Muscle of leg (tissue), 11 donors: ENCODE data around the gene AP2B1. TPM values are rescaled to one million over a fixed set of nuclear protein-coding genes. Genes with fewer than 3 reads are reported as not detected.

Experiments
- DNase-seq: peaks from one replicate; pipeline ENCODE4 v3.0.0; 2013
- H3K27ac ChIP-seq: one replicate; pipeline ENCODE4 v1.5.1; 2013; ENCODE audit warnings: mild to moderate bottlenecking, low read length, control low read depth
- H3K27me3 ChIP-seq: one replicate; pipeline ENCODE4 v1.6.1; 2013; ENCODE audit warnings: low read length; ENCODE audit not compliant: control insufficient read depth, insufficient read depth
- H3K36me3 ChIP-seq: one replicate; pipeline ENCODE4 v1.6.1; 2013; ENCODE audit warnings: low read length; ENCODE audit not compliant: control insufficient read depth, insufficient read depth
- H3K4me1 ChIP-seq: one replicate; pipeline ENCODE4 v1.6.1; 2013; ENCODE audit warnings: low read length; ENCODE audit not compliant: control insufficient read depth, insufficient read depth
- H3K4me3 ChIP-seq: one replicate; pipeline ENCODE4 v1.5.1; 2013; ENCODE audit warnings: low read length, control low read depth
- H3K9me3 ChIP-seq: replicated peaks from 2 replicates; pipeline ENCODE4 v1.6.1; 2013; ENCODE audit warnings: low read depth, low read length; ENCODE audit not compliant: control insufficient read depth
- WGBS: methylation state at CpG from one replicate; pipeline ENCODE4 v1.1.5; 2013; ENCODE audit warnings: missing lambda C conversion rate; ENCODE audit not compliant: insufficient coverage; 5-methylcytosine and 5-hydroxymethylcytosine counted together
- polyA plus RNA-seq, 8 donors: library from polyadenylated mRNA; unstranded; fragments of 120-200 nt; gene quantifications; one replicate each; pipeline versions ENCODE4 v1.2.1 to v1.2.3, GENCODE V29; 2013; ENCODE audit warnings: inconsistent platforms in 1 of 8, low replicate concordance in 1 of 8; ENCODE audit not compliant: insufficient read length in 8 of 8, insufficient read depth in 1 of 8
- total RNA-seq: library from RNA; stranded (reverse); fragments of 120-200 nt; gene quantifications from one replicate; pipeline ENCODE4 v1.2.4, GENCODE V29; 2013

AP2B1 gene
- total and polyA plus RNA-seq, 9 donors, result 45.4 to 92.9 (median 75.4) TPM

GRCh38 chr17:35764123-35764991 is 177.2 kb downstream of the AP2B1 start:
- H3K27ac ChIP-seq, result peak overlapping the region; percentile 29
- DNase-seq, result peak; percentile 89
- no peaks in the 10 kb centered on the region for H3K9me3 ChIP-seq
- peak overlapping the region; percentile 46 for H3K4me3 ChIP-seq
- no peaks in the 10 kb centered on the region for H3K36me3 ChIP-seq
- 4% methylated on average over 70 of the region's 75 CpGs for WGBS
- H3K4me1 ChIP-seq, result peaks cover 25% of the 10 kb centered on the region
- H3K27me3 ChIP-seq, result peaks cover 2% of the 10 kb centered on the region

GRCh38 chr17:35765086-35765710 is 178.1 kb downstream of the AP2B1 start:
- WGBS, result 33% methylated on average over 9 of the region's 11 CpGs
- DNase-seq, result peak; percentile 36
- no peaks in the 10 kb centered on the region for H3K9me3 ChIP-seq
- H3K4me3 ChIP-seq, result no peak overlapping the region
- no peaks in the 10 kb centered on the region for H3K36me3 ChIP-seq
- no peaks in the 10 kb centered on the region for H3K27me3 ChIP-seq
- H3K27ac ChIP-seq, result peak overlapping the region; percentile 29
- H3K4me1 ChIP-seq, result peaks cover 25% of the 10 kb centered on the region

GRCh38 chr17:35765756-35766488 is 178.8 kb downstream of the AP2B1 start:
- H3K27ac ChIP-seq, result no peak overlapping the region
- 39% methylated on average over 4 of the region's 8 CpGs for WGBS
- H3K4me1 ChIP-seq, result peaks cover 25% of the 10 kb centered on the region
- H3K27me3 ChIP-seq, result no peaks in the 10 kb centered on the region
- H3K4me3 ChIP-seq, result no peak overlapping the region
- no peak for DNase-seq
- no peaks in the 10 kb centered on the region for H3K36me3 ChIP-seq
- H3K9me3 ChIP-seq, result no peaks in the 10 kb centered on the region

GRCh38 chr17:35766489-35766877 is 179.4 kb downstream of the AP2B1 start:
- Histone ChIP-seq H3K36me3 (no peaks in the 10 kb centered on the region), H3K27ac (no peak overlapping the region), H3K27me3 (no peaks in the 10 kb centered on the region), H3K9me3 (no peaks in the 10 kb centered on the region), H3K4me3 (no peak overlapping the region), H3K4me1 (peaks cover 25% of the 10 kb centered on the region)
- 93% methylated on average over 18 of the region's 24 CpGs for WGBS
- DNase-seq, result no peak

- Histone ChIP-seq H3K4me3 (no peak overlapping the region), H3K4me1 (peaks cover 25% of the 10 kb centered on the region), H3K27me3 (no peaks in the 10 kb centered on the region), H3K27ac (no peak overlapping the region), H3K36me3 (no peaks in the 10 kb centered on the region), H3K9me3 (no peaks in the 10 kb centered on the region)
- peak; percentile 40 for DNase-seq
- 40% methylated on average over 2 of the region's 7 CpGs for WGBS
Measured at GRCh38 chr17:35766903-35767510, 179.9 kb downstream of the AP2B1 start.

GRCh38 chr17:35768797-35769196 is 181.7 kb downstream of the AP2B1 start:
- Histone ChIP-seq H3K27me3 (no peaks in the 10 kb centered on the region), H3K4me1 (peaks cover 34% of the 10 kb centered on the region), H3K4me3 (no peak overlapping the region), H3K27ac (no peak overlapping the region), H3K9me3 (no peaks in the 10 kb centered on the region), H3K36me3 (no peaks in the 10 kb centered on the region)
- no peak for DNase-seq
- WGBS, result no CpG with 5 or more reads among the region's 2 CpGs

GRCh38 chr17:35769895-35770486 is 182.9 kb downstream of the AP2B1 start:
- WGBS, result 91% methylated on average over 44 of the region's 48 CpGs
- H3K4me1 ChIP-seq, result peaks cover 38% of the 10 kb centered on the region
- H3K36me3 ChIP-seq, result no peaks in the 10 kb centered on the region
- H3K27ac ChIP-seq, result no peak overlapping the region
- DNase-seq, result no peak
- H3K9me3 ChIP-seq, result no peaks in the 10 kb centered on the region
- H3K27me3 ChIP-seq, result no peaks in the 10 kb centered on the region
- no peak overlapping the region for H3K4me3 ChIP-seq

GRCh38 chr17:35773129-35773528 is 186.0 kb downstream of the AP2B1 start:
- H3K27me3 ChIP-seq, result no peaks in the 10 kb centered on the region
- H3K4me1 ChIP-seq, result peaks cover 25% of the 10 kb centered on the region
- no peaks in the 10 kb centered on the region for H3K9me3 ChIP-seq
- no peak overlapping the region for H3K4me3 ChIP-seq
- WGBS, result 79% methylated on average over 19 of the region's 20 CpGs
- H3K36me3 ChIP-seq, result no peaks in the 10 kb centered on the region
- no peak for DNase-seq
- H3K27ac ChIP-seq, result peak overlapping the region; percentile 55

GRCh38 chr17:35773679-35774425 is 186.7 kb downstream of the AP2B1 start:
- H3K4me3 ChIP-seq, result no peak overlapping the region
- peaks cover under 1% of the 10 kb centered on the region for H3K27me3 ChIP-seq
- peak; percentile 40 for DNase-seq
- H3K27ac ChIP-seq, result peak overlapping the region; percentile 55
- no peaks in the 10 kb centered on the region for H3K9me3 ChIP-seq
- H3K36me3 ChIP-seq, result no peaks in the 10 kb centered on the region
- peaks cover 25% of the 10 kb centered on the region for H3K4me1 ChIP-seq
- 26% methylated on average over 8 of the region's 10 CpGs for WGBS
